HL-60 (cell line): Measurements from ENCODE around the gene CFL2.
A peak's percentile ranks its signal among the peaks of the same experiment; 100 is the strongest.

Source experiments
- DNase-seq, 2 experiments: peaks; one replicate each; pipeline ENCODE4 v3.0.0-alpha.2; 2010 to 2020; ENCODE audit warnings: low read depth in 1 of 2, low spot score in 1 of 2
- H3K27ac ChIP-seq: fragments of 250-450 bp; sonication (Bioruptor Pico); replicated peaks from 2 replicates; pipeline ENCODE4 v1.5.1; 2020; ENCODE audit warnings: mild to moderate bottlenecking, moderate library complexity
- H3K27me3 ChIP-seq: fragments of 250-450 bp; sonication (Bioruptor Pico); 2 replicates; pipeline ENCODE4 v1.5.1; 2021; ENCODE audit warnings: mild to moderate bottlenecking, moderate library complexity; ENCODE audit not compliant: insufficient read depth, poor library complexity, severe bottlenecking
- H3K4me3 ChIP-seq: replicated peaks from 2 replicates; pipeline ENCODE4 v1.5.1; 2011; ENCODE audit warnings: mild to moderate bottlenecking, control low read depth, low read length; ENCODE audit not compliant: insufficient read depth
- GABPA ChIP-seq: IDR thresholded peaks from 2 replicates; pipeline ENCODE4 v1.6.1; 2012; ENCODE audit warnings: low read depth
- POLR2AphosphoS5 ChIP-seq: IDR thresholded peaks from 2 replicates; pipeline ENCODE4 v1.6.1; 2012; ENCODE audit warnings: low read depth
- SPI1 ChIP-seq: IDR thresholded peaks from 2 replicates; pipeline ENCODE4 v1.6.1; 2012; ENCODE audit warnings: low read depth, mild to moderate bottlenecking, borderline replicate concordance
- TF ChIP-seq, protein P1 (sequence below): IDR thresholded peaks from 2 replicates; pipeline ENCODE4 v1.6.1; 2012; ENCODE audit warnings: low read depth; ENCODE audit not compliant: insufficient replicate concordance
- TF ChIP-seq, protein P2 (sequence below): IDR thresholded peaks from one replicate; pipeline ENCODE4 v1.5.1; 2011; ENCODE audit warnings: low read length, control low read depth, inconsistent platforms; ENCODE audit not compliant: insufficient read depth

Gene CFL2

DNA sequence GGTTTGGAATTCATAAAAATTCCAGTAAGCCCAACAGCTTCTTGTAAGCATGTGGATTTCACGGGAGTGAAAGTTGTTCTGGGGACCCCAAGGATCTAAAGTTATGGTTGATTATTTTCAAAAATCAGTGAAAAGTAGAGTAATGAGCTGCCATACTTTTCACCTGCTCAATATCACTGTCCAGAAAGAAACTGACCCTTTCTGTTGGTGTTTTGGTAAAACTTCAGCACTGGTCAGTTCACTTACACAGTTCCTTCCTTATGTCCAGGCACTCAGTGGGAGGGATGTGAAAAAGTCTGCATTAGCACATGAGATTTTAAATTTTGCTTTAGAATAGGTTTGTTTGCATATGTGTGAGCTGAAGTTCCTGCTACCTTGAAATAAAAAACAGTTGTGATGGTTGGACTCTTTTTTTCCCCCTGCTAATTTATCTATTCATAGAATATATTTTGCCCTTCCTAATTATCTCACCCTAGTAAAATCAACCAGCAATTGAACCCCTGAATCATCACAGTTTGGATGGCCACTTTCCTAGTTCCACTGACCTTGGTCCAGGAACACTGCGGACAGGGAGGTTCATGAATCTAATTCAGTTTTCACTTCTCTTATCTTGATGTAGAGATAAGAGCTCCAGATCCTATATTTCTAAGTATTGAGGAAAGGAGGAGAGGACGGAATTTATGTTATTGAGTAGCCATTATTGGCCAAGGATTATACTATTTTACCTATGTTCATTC lies 25.8 kb downstream of the CFL2 start:
- no peak for DNase-seq
- H3K4me3 ChIP-seq, result no peak overlapping the region
- H3K27me3 ChIP-seq, result no peaks in the 10 kb centered on the region
- TF ChIP-seq, protein P1, sequence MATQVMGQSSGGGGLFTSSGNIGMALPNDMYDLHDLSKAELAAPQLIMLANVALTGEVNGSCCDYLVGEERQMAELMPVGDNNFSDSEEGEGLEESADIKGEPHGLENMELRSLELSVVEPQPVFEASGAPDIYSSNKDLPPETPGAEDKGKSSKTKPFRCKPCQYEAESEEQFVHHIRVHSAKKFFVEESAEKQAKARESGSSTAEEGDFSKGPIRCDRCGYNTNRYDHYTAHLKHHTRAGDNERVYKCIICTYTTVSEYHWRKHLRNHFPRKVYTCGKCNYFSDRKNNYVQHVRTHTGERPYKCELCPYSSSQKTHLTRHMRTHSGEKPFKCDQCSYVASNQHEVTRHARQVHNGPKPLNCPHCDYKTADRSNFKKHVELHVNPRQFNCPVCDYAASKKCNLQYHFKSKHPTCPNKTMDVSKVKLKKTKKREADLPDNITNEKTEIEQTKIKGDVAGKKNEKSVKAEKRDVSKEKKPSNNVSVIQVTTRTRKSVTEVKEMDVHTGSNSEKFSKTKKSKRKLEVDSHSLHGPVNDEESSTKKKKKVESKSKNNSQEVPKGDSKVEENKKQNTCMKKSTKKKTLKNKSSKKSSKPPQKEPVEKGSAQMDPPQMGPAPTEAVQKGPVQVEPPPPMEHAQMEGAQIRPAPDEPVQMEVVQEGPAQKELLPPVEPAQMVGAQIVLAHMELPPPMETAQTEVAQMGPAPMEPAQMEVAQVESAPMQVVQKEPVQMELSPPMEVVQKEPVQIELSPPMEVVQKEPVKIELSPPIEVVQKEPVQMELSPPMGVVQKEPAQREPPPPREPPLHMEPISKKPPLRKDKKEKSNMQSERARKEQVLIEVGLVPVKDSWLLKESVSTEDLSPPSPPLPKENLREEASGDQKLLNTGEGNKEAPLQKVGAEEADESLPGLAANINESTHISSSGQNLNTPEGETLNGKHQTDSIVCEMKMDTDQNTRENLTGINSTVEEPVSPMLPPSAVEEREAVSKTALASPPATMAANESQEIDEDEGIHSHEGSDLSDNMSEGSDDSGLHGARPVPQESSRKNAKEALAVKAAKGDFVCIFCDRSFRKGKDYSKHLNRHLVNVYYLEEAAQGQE, result no peak
- TF ChIP-seq, protein P2, sequence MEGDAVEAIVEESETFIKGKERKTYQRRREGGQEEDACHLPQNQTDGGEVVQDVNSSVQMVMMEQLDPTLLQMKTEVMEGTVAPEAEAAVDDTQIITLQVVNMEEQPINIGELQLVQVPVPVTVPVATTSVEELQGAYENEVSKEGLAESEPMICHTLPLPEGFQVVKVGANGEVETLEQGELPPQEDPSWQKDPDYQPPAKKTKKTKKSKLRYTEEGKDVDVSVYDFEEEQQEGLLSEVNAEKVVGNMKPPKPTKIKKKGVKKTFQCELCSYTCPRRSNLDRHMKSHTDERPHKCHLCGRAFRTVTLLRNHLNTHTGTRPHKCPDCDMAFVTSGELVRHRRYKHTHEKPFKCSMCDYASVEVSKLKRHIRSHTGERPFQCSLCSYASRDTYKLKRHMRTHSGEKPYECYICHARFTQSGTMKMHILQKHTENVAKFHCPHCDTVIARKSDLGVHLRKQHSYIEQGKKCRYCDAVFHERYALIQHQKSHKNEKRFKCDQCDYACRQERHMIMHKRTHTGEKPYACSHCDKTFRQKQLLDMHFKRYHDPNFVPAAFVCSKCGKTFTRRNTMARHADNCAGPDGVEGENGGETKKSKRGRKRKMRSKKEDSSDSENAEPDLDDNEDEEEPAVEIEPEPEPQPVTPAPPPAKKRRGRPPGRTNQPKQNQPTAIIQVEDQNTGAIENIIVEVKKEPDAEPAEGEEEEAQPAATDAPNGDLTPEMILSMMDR, result no peak
- no peak for TF ChIP-seq SPI1
- TF ChIP-seq POLR2AphosphoS5, result no peak
- TF ChIP-seq GABPA, result no peak
- no peak overlapping the region for H3K27ac ChIP-seq

DNA sequence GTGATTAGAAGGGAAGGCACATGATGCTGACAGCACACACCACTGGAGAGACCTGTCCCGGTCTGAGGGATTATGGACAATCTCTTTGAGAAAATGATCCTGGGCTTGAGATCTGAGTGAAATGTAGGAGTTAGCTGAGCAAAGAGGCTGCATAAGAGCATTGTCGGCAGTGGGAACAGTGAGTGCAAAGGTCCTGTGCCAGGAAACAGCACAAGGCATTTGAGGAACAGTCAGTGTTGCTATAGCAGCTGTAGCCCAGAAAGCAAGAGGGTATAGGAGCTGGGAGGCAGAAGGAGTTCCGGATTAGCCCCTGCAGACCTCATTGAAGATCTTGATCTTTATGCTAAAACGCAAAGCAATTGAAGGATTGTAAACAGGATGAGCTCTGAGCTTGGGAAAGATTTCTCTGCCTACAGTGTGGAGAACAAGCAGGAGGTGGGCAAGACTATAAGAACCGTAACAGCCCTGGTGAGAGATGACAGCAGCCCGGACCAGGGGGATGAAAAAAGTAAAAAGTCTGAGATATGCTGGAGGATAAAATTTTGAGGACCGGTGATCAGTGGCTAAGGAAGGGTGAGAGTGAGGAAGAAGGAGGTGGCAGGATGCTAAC lies 28.5 kb downstream of the CFL2 start:
- H3K4me3 ChIP-seq, result no peak overlapping the region
- H3K27ac ChIP-seq, result no peak overlapping the region
- no peak for TF ChIP-seq SPI1
- no peak for TF ChIP-seq POLR2AphosphoS5
- no peak for TF ChIP-seq GABPA
- TF ChIP-seq, protein P2, result no peak
- TF ChIP-seq, protein P1, result no peak
- DNase-seq, result no peak
- no peaks in the 10 kb centered on the region for H3K27me3 ChIP-seq

DNA sequence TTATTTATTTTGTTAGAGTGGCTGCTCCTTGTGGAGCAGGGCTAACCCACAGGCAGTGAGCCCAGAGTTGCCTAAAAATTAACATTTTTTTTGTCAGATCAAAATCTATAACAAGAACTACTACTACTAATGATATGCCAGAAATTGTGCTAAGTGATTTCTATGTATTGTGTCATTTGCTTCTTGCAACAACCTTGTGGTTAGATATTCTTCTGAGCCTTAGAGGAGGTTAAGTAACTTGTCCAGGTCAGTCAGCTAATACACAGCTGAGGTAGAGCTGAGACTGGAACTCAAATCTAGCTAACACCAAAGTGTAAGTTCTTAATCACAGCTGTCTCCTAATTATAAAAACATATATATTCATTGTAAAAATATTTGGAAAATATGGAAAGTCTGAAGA lies 29.8 kb downstream of the CFL2 start:
- TF ChIP-seq, protein P1, result no peak
- TF ChIP-seq GABPA, result no peak
- TF ChIP-seq, protein P2, result no peak
- TF ChIP-seq SPI1, result no peak
- no peak for TF ChIP-seq POLR2AphosphoS5
- Histone ChIP-seq H3K4me3 (no peak overlapping the region), H3K27ac (no peak overlapping the region), H3K27me3 (no peaks in the 10 kb centered on the region)
- DNase-seq, result peak; percentile 52 to 62
